Measurements from ENCODE around the gene JAM3. TPM values are rescaled to one million over a fixed set of nuclear protein-coding genes. Genes with fewer than 3 reads are reported as not detected.

JAM3 gene
- total and polyA plus RNA-seq, 2 donors (not counting 3 experiments of a cell fraction or from before 2014, with no cell fraction given) = 78.8 to 137 TPM

DNA sequence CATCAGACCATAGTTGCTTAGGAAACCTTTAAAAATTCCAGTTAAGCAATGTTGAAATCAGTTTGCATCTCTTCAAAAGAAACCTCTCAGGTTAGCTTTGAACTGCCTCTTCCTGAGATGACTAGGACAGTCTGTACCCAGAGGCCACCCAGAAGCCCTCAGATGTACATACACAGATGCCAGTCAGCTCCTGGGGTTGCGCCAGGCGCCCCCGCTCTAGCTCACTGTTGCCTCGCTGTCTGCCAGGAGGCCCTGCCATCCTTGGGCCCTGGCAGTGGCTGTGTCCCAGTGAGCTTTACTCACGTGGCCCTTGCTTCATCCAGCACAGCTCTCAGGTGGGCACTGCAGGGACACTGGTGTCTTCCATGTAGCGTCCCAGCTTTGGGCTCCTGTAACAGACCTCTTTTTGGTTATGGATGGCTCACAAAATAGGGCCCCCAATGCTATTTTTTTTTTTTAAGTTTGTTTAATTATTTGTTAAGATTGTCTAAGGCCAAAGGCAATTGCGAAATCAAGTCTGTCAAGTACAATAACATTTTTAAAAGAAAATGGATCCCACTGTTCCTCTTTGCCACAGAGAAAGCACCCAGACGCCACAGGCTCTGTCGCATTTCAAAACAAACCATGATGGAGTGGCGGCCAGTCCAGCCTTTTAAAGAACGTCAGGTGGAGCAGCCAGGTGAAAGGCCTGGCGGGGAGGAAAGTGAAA lies 81.5 kb downstream of the JAM3 start:
- peaks cover 12 to 33% of the 10 kb centered on the region in 2 experiments for H3K36me3 ChIP-seq (ENCODE audit: control insufficient read depth in 2 of 2, extremely low read depth in 1 of 2, insufficient read depth in 2 of 2, low read length in 2 of 2)
- ChIA-PET POLR2A (no interaction called here), CTCF (interaction anchor here (1.3 kb wide), 1 partner anchor 100 kb away, joined by 7 read pairs; no protein-coding TSS in a partner anchor)
- H2AFZ ChIP-seq (ENCODE audit: low read depth, low read length) = no peak overlapping the region
- H3K27me3 ChIP-seq (ENCODE audit: control insufficient read depth in 2 of 2, insufficient read depth in 2 of 2, low read length in 2 of 2) = no peaks in the 10 kb centered on the region
- no TSS peak for BruUV-seq (replicated peaks)
- H3K9me1 ChIP-seq (replicated peaks; ENCODE audit: control insufficient read depth, extremely low read depth, insufficient read depth, low read length) = no peaks in the 10 kb centered on the region
- H3K4me1 ChIP-seq (ENCODE audit: control insufficient read depth, extremely low read depth, insufficient read depth, low read length) = no peaks in the 10 kb centered on the region
- no peaks in the 10 kb centered on the region for H3K9me3 ChIP-seq (replicated peaks; ENCODE audit: control insufficient read depth, insufficient read depth, low read length)
- no peaks in the 10 kb centered on the region for H4K20me1 ChIP-seq (replicated peaks; ENCODE audit: control insufficient read depth, extremely low read depth, insufficient read depth, low read length)
- H3K9ac ChIP-seq (replicated peaks; ENCODE audit: extremely low read depth, insufficient read depth, low read length) = no peak overlapping the region
- DNase-seq (ENCODE audit: low read depth, low spot score) = no peak
- TF ChIP-seq FOS (IDR thresholded peaks at IDR 0.05; ENCODE audit: borderline replicate concordance, insufficient read depth, low read length) (no peak), JUN (IDR thresholded peaks at IDR 0.05; ENCODE audit: borderline replicate concordance, insufficient read depth, insufficient read length, low read depth) (no peak), EZH2 (IDR thresholded peaks at IDR 0.05; ENCODE audit: borderline replicate concordance, low read depth, low read length, severe bottlenecking) (no peak), MYC (IDR thresholded peaks at IDR 0.05; ENCODE audit: low read depth, low read length) (no peak), POLR2A (IDR thresholded peaks at IDR 0.05; ENCODE audit: low read depth, low read length) (no peak), GATA2 (IDR thresholded peaks at IDR 0.05; ENCODE audit: insufficient read depth, insufficient read length, low read depth, low read length) (no peak), POLR2AphosphoS5 (IDR thresholded peaks at IDR 0.05; ENCODE audit: insufficient read depth, low read depth, low read length) (no peak)
- TF ChIP-seq, protein P1, sequence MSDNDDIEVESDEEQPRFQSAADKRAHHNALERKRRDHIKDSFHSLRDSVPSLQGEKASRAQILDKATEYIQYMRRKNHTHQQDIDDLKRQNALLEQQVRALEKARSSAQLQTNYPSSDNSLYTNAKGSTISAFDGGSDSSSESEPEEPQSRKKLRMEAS (IDR thresholded peaks at IDR 0.05; ENCODE audit: insufficient read depth, insufficient read length) = no peak
- TF ChIP-seq, protein P2, sequence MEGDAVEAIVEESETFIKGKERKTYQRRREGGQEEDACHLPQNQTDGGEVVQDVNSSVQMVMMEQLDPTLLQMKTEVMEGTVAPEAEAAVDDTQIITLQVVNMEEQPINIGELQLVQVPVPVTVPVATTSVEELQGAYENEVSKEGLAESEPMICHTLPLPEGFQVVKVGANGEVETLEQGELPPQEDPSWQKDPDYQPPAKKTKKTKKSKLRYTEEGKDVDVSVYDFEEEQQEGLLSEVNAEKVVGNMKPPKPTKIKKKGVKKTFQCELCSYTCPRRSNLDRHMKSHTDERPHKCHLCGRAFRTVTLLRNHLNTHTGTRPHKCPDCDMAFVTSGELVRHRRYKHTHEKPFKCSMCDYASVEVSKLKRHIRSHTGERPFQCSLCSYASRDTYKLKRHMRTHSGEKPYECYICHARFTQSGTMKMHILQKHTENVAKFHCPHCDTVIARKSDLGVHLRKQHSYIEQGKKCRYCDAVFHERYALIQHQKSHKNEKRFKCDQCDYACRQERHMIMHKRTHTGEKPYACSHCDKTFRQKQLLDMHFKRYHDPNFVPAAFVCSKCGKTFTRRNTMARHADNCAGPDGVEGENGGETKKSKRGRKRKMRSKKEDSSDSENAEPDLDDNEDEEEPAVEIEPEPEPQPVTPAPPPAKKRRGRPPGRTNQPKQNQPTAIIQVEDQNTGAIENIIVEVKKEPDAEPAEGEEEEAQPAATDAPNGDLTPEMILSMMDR (IDR thresholded peaks at IDR 0.05; ENCODE audit: extremely low read depth in 1 of 2, insufficient read depth in 1 of 2, low read depth in 1 of 2, low read length in 2 of 2) = no peak
- no peak for FAIRE-seq
- no peak overlapping the region for H3K27ac ChIP-seq (ENCODE audit: insufficient read depth, low read depth, low read length)
- no peak overlapping the region for H3K4me3 ChIP-seq (replicated peaks in 1 of 3; ENCODE audit: insufficient read depth in 1 of 3, low read depth in 1 of 3, low read length in 3 of 3)
- dilution Hi-C loops (cut with MboI; ENCODE audit: extremely low pct_ligation_motif_present, low sequenced_read_pairs) = no loop called here
- H3K79me2 ChIP-seq (ENCODE audit: control insufficient read depth, insufficient read depth, low read length) = no peaks in the 10 kb centered on the region
- H3K4me2 ChIP-seq (ENCODE audit: insufficient read depth, low read length) = no peak overlapping the region
- intact Hi-C loops (cut with micrococcal nuclease) = no loop called here
